Endodermal cell (in vitro differentiated cells): ENCODE data around the gene IL31RA. TPM values are rescaled to one million over a fixed set of nuclear protein-coding genes. Genes with fewer than 3 reads are reported as not detected.

Experiments
- DNase-seq: peaks from one replicate; pipeline ENCODE4 v3.0.0-alpha.2; 2017
- H3K27ac ChIP-seq: 2 replicates; pipeline ENCODE4 v1.5.1; 2013; ENCODE audit warnings: mild to moderate bottlenecking, low read depth, low read length, moderate library complexity
- H3K27me3 ChIP-seq: 2 replicates; pipeline ENCODE4 v1.6.1; 2013; ENCODE audit warnings: mild to moderate bottlenecking, low read length, moderate library complexity; ENCODE audit not compliant: insufficient read depth, control insufficient read depth, poor library complexity, severe bottlenecking
- H3K36me3 ChIP-seq: 2 replicates; pipeline ENCODE4 v1.7.0; 2013; ENCODE audit warnings: mild to moderate bottlenecking, low read length, moderate library complexity; ENCODE audit not compliant: control insufficient read depth, insufficient read depth
- H3K4me1 ChIP-seq: one replicate; pipeline ENCODE4 v1.7.0; 2013; ENCODE audit warnings: low read length; ENCODE audit not compliant: control insufficient read depth, insufficient read depth
- H3K4me3 ChIP-seq: 2 replicates; pipeline ENCODE4 v1.5.1; 2013; ENCODE audit warnings: mild to moderate bottlenecking, low read length, moderate library complexity
- H3K9ac ChIP-seq: 2 replicates; pipeline ENCODE4 v1.6.1; 2013; ENCODE audit warnings: mild to moderate bottlenecking, low read length, moderate library complexity; ENCODE audit not compliant: poor library complexity, severe bottlenecking; ENCODE audit errors: extremely low read depth
- H3K9me3 ChIP-seq: 2 replicates; pipeline ENCODE4 v1.6.1; 2013; ENCODE audit warnings: mild to moderate bottlenecking, low read length, moderate library complexity; ENCODE audit not compliant: control insufficient read depth
- H3K27ac Mint-ChIP-seq: 2 replicates; pipeline ENCODE4 v1.8.0; 2020; ENCODE audit warnings: mixed read lengths
- H3K27me3 Mint-ChIP-seq: 2 replicates; pipeline ENCODE4 v1.8.0; 2021; ENCODE audit warnings: mild to moderate bottlenecking, mixed read lengths; ENCODE audit not compliant: insufficient read depth
- H3K36me3 Mint-ChIP-seq: 2 replicates; pipeline ENCODE4 v1.8.0; 2020; ENCODE audit warnings: low read depth, mixed read lengths
- H3K4me1 Mint-ChIP-seq: 2 replicates; pipeline ENCODE4 v1.8.0; 2020; ENCODE audit warnings: mixed read lengths
- H3K4me3 Mint-ChIP-seq: 2 replicates; pipeline ENCODE4 v1.8.0; 2020; ENCODE audit warnings: mild to moderate bottlenecking, moderate library complexity, mixed read lengths
- H3K9me3 Mint-ChIP-seq: 2 replicates; pipeline ENCODE4 v1.8.0; 2020; ENCODE audit warnings: mild to moderate bottlenecking, mixed read lengths
- CTCF ChIP-seq: fragments of 200-600 bp; sonication (generic); conservative IDR thresholded peaks from 2 replicates; pipeline ENCODE4 v1.5.0; 2021; ENCODE audit warnings: antibody characterized with exemption, mild to moderate bottlenecking
- WGBS, 2 experiments: methylation state at CpG; one replicate each; pipeline versions ENCODE4 v1.1.5 to v1.1.7; 2013; ENCODE audit warnings: missing lambda C conversion rate in 2 of 2, mixed read lengths in 1 of 2; ENCODE audit not compliant: insufficient coverage in 1 of 2, insufficient read length in 1 of 2; 5-methylcytosine and 5-hydroxymethylcytosine counted together
- total RNA-seq, 2 donors: library from RNA; stranded (reverse); fragmentation: NEBNext Ultra II Directional in 1 of 2; extraction: Animal tissue kit (Norgen Biotek cat#: 25700) in 1 of 2; gene quantifications; 2 replicates in 1 of 2; 3 replicates in 1 of 2; pipeline ENCODE4 v1.2.1, GENCODE V29; 2021

Gene IL31RA
- total RNA-seq, 2 donors from 2014 or later = not detected

GRCh38 chr5:55919625-55920024, 68.5 kb downstream of the IL31RA start:
- Mint-ChIP-seq H3K9me3 (no peaks in the 10 kb centered on the region), H3K36me3 (no peaks in the 10 kb centered on the region), H3K27ac (no peak overlapping the region), H3K27me3 (no peaks in the 10 kb centered on the region), H3K4me1 (peaks cover 8% of the 10 kb centered on the region), H3K4me3 (no peak overlapping the region)
- no peak for TF ChIP-seq CTCF
- Histone ChIP-seq H3K36me3 (no peaks in the 10 kb centered on the region), H3K9me3 (no peaks in the 10 kb centered on the region), H3K4me1 (peaks cover 5% of the 10 kb centered on the region), H3K9ac (no peak overlapping the region), H3K27ac (no peak overlapping the region), H3K27me3 (no peaks in the 10 kb centered on the region), H3K4me3 (no peak overlapping the region)
- WGBS, 2 experiments = 91 to 94% methylated on average over 3 of the region's 3 CpGs
- no peak for DNase-seq

- Mint-ChIP-seq H3K27me3 (no peaks in the 10 kb centered on the region), H3K4me3 (no peak overlapping the region), H3K9me3 (no peaks in the 10 kb centered on the region), H3K27ac (no peak overlapping the region), H3K36me3 (no peaks in the 10 kb centered on the region), H3K4me1 (peaks cover 8% of the 10 kb centered on the region)
- Histone ChIP-seq H3K27ac (no peak overlapping the region), H3K4me3 (no peak overlapping the region), H3K36me3 (no peaks in the 10 kb centered on the region), H3K9ac (no peak overlapping the region), H3K4me1 (peaks cover 5% of the 10 kb centered on the region), H3K27me3 (no peaks in the 10 kb centered on the region), H3K9me3 (no peaks in the 10 kb centered on the region)
- no peak for TF ChIP-seq CTCF
- DNase-seq = no peak
- WGBS, 2 experiments = 93% methylated on average over 4 to 5 of the region's 5 CpGs
Measured at GRCh38 chr5:55920784-55921183, 69.6 kb downstream of the IL31RA start.

- Mint-ChIP-seq H3K36me3 (no peaks in the 10 kb centered on the region), H3K27ac (no peak overlapping the region), H3K4me1 (peaks cover 8% of the 10 kb centered on the region), H3K27me3 (no peaks in the 10 kb centered on the region), H3K9me3 (no peaks in the 10 kb centered on the region), H3K4me3 (no peak overlapping the region)
- Histone ChIP-seq H3K4me1 (peaks cover 5% of the 10 kb centered on the region), H3K36me3 (no peaks in the 10 kb centered on the region), H3K9ac (no peak overlapping the region), H3K9me3 (no peaks in the 10 kb centered on the region), H3K27ac (no peak overlapping the region), H3K4me3 (no peak overlapping the region), H3K27me3 (no peaks in the 10 kb centered on the region)
- 83 to 93% methylated on average over 2 to 4 of the region's 4 CpGs for WGBS, 2 experiments
- TF ChIP-seq CTCF = no peak
- no peak for DNase-seq
Measured at GRCh38 chr5:55921617-55922016, 70.5 kb downstream of the IL31RA start.
